Activated CD8-positive, alpha-beta T cell treated with anti-CD3 and anti-CD28 coated beads, Interleukin-2, amount 10 ng/mL, durations not matched to agents 7 days and 5 days (primary cell): ENCODE results near the gene TMEM176B. TPM values are rescaled to one million over a fixed set of nuclear protein-coding genes. Genes with fewer than 3 reads are reported as not detected.
A peak's percentile ranks its signal among the peaks of the same experiment; 100 is the strongest.
"Not testable (repeated sequence)": the region's sequence is repeated elsewhere in the genome, so short reads cannot be mapped to it uniquely, and the experiment has no call there.

Experiments
- ATAC-seq: fragments of 150-1000 bp; cut with Tn5 transposase; one replicate; pipeline ENCODE4 v1.10.0; 2021; ENCODE audit warnings: moderate library complexity
- CTCF ChIA-PET: fragments of 350-600 bp; sonication (Branson Sonifier 250); formaldehyde crosslinking; loops from one replicate; lab custom pipeline; 2021; ENCODE audit warnings: antibody characterized with exemption; lab: Charles Lee
- POLR2A ChIA-PET: fragments of 350-600 bp; sonication (Branson Sonifier 250); formaldehyde crosslinking; loops from one replicate; lab custom pipeline; 2021; ENCODE audit warnings: antibody characterized with exemption; lab: Charles Lee
- DNase-seq: peaks from one replicate; pipeline ENCODE4 v3.0.0-alpha.2; 2020
- H3K27ac Mint-ChIP-seq: one replicate; pipeline ENCODE4 v1.8.0; 2021; ENCODE audit warnings: mild to moderate bottlenecking, mixed read lengths
- H3K27me3 Mint-ChIP-seq: one replicate; pipeline ENCODE4 v1.8.0; 2021; ENCODE audit warnings: low read depth, mixed read lengths
- H3K36me3 Mint-ChIP-seq: one replicate; pipeline ENCODE4 v1.8.0; 2021; ENCODE audit warnings: low read depth, mixed read lengths
- H3K4me1 Mint-ChIP-seq: one replicate; pipeline ENCODE4 v1.8.0; 2021; ENCODE audit warnings: low read depth, mixed read lengths
- H3K4me3 Mint-ChIP-seq: one replicate; pipeline ENCODE4 v1.8.0; 2021; ENCODE audit warnings: mild to moderate bottlenecking, mixed read lengths
- H3K9me3 Mint-ChIP-seq: one replicate; pipeline ENCODE4 v1.8.0; 2022; ENCODE audit warnings: mixed read lengths; ENCODE audit not compliant: insufficient read depth
- total RNA-seq, 2 experiments: library from RNA; stranded (reverse); gene quantifications; one replicate each; pipeline ENCODE4 v1.2.3, GENCODE V29; 2021

TMEM176B gene
- total RNA-seq, 2 experiments from 2014 or later: not detected

- Mint-ChIP-seq H3K4me1 (no peaks in the 10 kb centered on the region), H3K36me3 (no peaks in the 10 kb centered on the region), H3K27ac (no peak overlapping the region), H3K9me3 (no peaks in the 10 kb centered on the region), H3K27me3 (peaks cover 32% of the 10 kb centered on the region), H3K4me3 (no peak overlapping the region)
- POLR2A ChIA-PET: no interaction called here
- no peak for DNase-seq
- CTCF ChIA-PET: no interaction called here
- ATAC-seq: no peak
Observed at GRCh38 chr7:150784120-150784736, 15.9 kb downstream of the TMEM176B start.

GRCh38 chr7:150781961-150782360 lies 18.2 kb downstream of the TMEM176B start:
- Mint-ChIP-seq H3K4me3 (no peak overlapping the region), H3K36me3 (no peaks in the 10 kb centered on the region), H3K27me3 (peaks cover 35% of the 10 kb centered on the region), H3K27ac (no peak overlapping the region), H3K4me1 (peaks cover 4% of the 10 kb centered on the region), H3K9me3 (no peaks in the 10 kb centered on the region)
- ChIA-PET POLR2A (no interaction called here), CTCF (no interaction called here)
- no peak for DNase-seq
- ATAC-seq: no peak

GRCh38 chr7:150781103-150781502 lies 19.1 kb downstream of the TMEM176B start:
- Mint-ChIP-seq H3K4me3 (no peak overlapping the region), H3K27ac (no peak overlapping the region), H3K27me3 (peaks cover 34% of the 10 kb centered on the region), H3K36me3 (no peaks in the 10 kb centered on the region), H3K9me3 (no peaks in the 10 kb centered on the region), H3K4me1 (peaks cover 4% of the 10 kb centered on the region)
- ATAC-seq: no peak
- ChIA-PET POLR2A (interaction anchor here (0.6 kb wide), 1 partner anchor 1839 kb away, joined by 3 read pairs; no protein-coding TSS in a partner anchor), CTCF (interaction anchor here (1.2 kb wide), 1 partner anchor 117 kb away, joined by 4 read pairs; no protein-coding TSS in a partner anchor)
- no peak for DNase-seq

DNA sequence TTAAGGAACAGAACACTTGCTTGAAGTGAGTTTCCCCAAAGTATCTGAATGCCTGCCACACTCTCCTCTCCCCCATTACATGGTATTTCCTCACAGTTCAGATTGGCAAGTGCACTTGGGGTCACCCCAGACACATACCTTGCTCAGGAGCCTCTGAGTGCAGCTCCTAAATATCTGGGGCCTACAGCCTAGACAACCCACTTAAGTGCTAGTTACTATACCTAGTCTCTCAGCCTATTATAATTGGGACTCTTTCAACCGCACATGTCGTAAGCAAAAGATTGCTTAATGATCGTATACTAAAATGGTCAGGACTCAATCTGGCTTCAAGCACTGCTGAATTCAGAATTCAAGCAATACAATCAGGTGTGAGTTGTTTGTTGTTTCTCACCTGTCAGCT lies 19.9 kb downstream of the TMEM176B start:
- peaks cover 4% of the 10 kb centered on the region for H3K4me1 Mint-ChIP-seq
- peaks cover 31% of the 10 kb centered on the region for H3K27me3 Mint-ChIP-seq
- H3K9me3 Mint-ChIP-seq: no peaks in the 10 kb centered on the region
- no peak overlapping the region for H3K4me3 Mint-ChIP-seq
- no peak for ATAC-seq
- DNase-seq: no peak
- ChIA-PET CTCF (interaction anchor here (1.0 to 1.2 kb wide), 2 partner anchors 118 to 182 kb away, joined by 3 to 4 read pairs; no protein-coding TSS in a partner anchor), POLR2A (no interaction called here)
- no peaks in the 10 kb centered on the region for H3K36me3 Mint-ChIP-seq
- H3K27ac Mint-ChIP-seq: no peak overlapping the region

DNA sequence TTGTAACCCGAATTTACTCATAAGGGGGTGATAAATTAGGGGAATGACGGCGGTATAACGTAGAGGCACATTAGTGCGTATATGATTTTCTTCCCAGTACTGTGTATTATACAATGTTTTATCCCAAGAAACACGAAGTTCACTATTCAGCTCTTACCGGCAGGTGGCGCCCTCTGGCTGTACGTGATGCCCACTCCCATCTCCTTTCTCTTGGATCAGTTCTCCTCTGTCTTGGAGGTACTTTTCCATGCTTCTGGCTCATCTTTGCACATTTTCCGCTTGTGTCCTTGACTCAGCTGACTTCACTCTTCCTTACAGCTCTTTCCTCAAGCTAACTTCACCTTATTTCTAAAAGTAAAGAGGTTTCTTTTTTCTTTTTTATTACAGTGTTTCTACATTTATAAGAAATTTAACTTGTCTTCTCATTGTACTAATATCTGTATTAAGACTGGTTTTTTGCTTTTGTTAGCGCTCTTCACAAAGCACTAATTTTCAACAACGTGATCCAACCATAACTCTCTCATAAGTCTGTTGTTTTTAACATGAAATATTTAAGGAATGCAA lies 21.3 kb downstream of the TMEM176B start:
- POLR2A ChIA-PET: no interaction called here
- peak; percentile 76 for DNase-seq

GRCh38 chr7:150778014-150778737 lies 22.0 kb downstream of the TMEM176B start:
- H3K9me3 Mint-ChIP-seq: peaks cover 5% of the 10 kb centered on the region
- H3K4me1 Mint-ChIP-seq: peaks cover 4% of the 10 kb centered on the region
- H3K27ac Mint-ChIP-seq: no peak overlapping the region
- POLR2A ChIA-PET: no interaction called here
- H3K36me3 Mint-ChIP-seq: no peaks in the 10 kb centered on the region
- H3K27me3 Mint-ChIP-seq: peaks cover 24% of the 10 kb centered on the region
- CTCF ChIA-PET: interaction anchor here (0.6 to 1.2 kb wide), 22 partner anchors 8 to 433 kb away, joined by 3 to 14 read pairs (median 4); no protein-coding TSS in a partner anchor
- H3K4me3 Mint-ChIP-seq: no peak overlapping the region
- no peak for DNase-seq
- ATAC-seq: no peak

More for the DNA sequence above, 21.3 kb downstream of the TMEM176B start:
- ATAC-seq: peak; percentile 57
- Mint-ChIP-seq H3K36me3 (no peaks in the 10 kb centered on the region), H3K4me1 (peaks cover 4% of the 10 kb centered on the region), H3K27me3 (peaks cover 28% of the 10 kb centered on the region), H3K27ac (no peak overlapping the region), H3K4me3 (no peak overlapping the region), H3K9me3 (peaks cover 4% of the 10 kb centered on the region)
- CTCF ChIA-PET: interaction anchor here (0.6 to 1.2 kb wide), 23 partner anchors 8 to 465 kb away, joined by 3 to 14 read pairs (median 3); no protein-coding TSS in a partner anchor

- not testable (repeated sequence) for ATAC-seq
Observed at GRCh38 chr7:150774131-150774530, 26.0 kb downstream of the TMEM176B start.

DNA sequence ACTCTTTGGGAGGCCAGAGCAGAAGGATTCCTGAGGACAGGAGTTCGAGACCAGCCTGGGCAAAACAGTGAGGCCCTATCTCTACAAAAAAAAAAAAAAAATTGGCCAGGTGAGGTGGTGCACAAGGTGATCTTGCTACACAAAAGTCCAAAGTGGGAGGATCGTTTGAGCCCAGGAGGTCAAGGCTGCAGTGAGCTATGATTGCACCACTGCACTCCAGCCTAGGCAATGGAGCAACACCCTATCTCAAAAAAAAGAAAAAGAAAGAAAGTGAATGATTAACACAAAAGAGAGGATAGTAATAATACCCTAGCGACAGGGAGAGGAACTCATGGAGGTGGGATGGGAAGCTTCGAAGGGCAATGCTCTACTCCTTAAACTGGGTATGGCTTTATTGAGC lies 30.4 kb downstream of the TMEM176B start:
- Mint-ChIP-seq H3K36me3 (no peaks in the 10 kb centered on the region), H3K27ac (no peak overlapping the region)
- CTCF ChIA-PET: interaction anchor here (1.0 to 1.6 kb wide), 2 partner anchors 9 to 321 kb away, joined by 3 to 9 read pairs; no protein-coding TSS in a partner anchor

More at GRCh38 chr7:150774131-150774530, 26.0 kb downstream of the TMEM176B start:
- H3K4me1 Mint-ChIP-seq, POLR2A ChIA-PET, H3K36me3 Mint-ChIP-seq, CTCF ChIA-PET, DNase-seq, H3K27ac Mint-ChIP-seq, H3K4me3 Mint-ChIP-seq: not testable (repeated sequence)
- Mint-ChIP-seq H3K27me3 (peaks cover 17% of the 10 kb centered on the region), H3K9me3 (peaks cover 13% of the 10 kb centered on the region)

GRCh38 chr7:150766334-150766709 lies 33.8 kb downstream of the TMEM176B start:
- no peak for ATAC-seq
- POLR2A ChIA-PET: interaction anchor here (1.0 kb wide), 1 partner anchor 11 kb away, joined by 4 read pairs; no protein-coding TSS in a partner anchor
- H3K27ac Mint-ChIP-seq: no peak overlapping the region

More for the DNA sequence above, 30.4 kb downstream of the TMEM176B start:
- POLR2A ChIA-PET: no interaction called here
- DNase-seq (no peak), ATAC-seq (no peak)
- H3K27me3 Mint-ChIP-seq: peaks cover 7% of the 10 kb centered on the region
- no peak overlapping the region for H3K4me3 Mint-ChIP-seq
- no peaks in the 10 kb centered on the region for H3K4me1 Mint-ChIP-seq
- H3K9me3 Mint-ChIP-seq: peaks cover 13% of the 10 kb centered on the region

DNA sequence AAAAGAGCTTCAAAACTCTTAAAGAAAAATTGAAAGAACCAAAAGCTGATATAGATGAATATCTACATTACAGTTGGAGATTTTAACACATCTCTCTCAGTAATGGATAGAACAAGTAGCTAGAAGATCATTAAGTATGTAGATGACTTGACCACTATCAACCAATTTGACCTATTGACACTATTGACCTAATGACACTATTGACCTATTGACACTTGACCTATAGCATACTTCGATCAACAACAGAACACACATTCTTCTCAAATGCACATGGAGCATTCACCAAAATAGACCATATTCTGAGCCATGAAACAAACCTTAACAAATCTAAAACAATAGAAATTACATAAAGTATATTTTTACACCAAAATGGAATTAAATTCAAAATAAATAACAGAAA lies 40.7 kb downstream of the TMEM176B start:
- ChIA-PET CTCF (interaction anchor here (0.8 to 1.9 kb wide), 4 partner anchors 22 to 310 kb away, joined by 3 to 9 read pairs (median 4); partner anchors contain the start of gene GIMAP5), POLR2A (no interaction called here)
- no peak for DNase-seq
- Mint-ChIP-seq H3K27ac (no peak overlapping the region), H3K4me1 (peaks cover 27% of the 10 kb centered on the region), H3K27me3 (no peaks in the 10 kb centered on the region), H3K4me3 (no peak overlapping the region), H3K9me3 (peaks cover 12% of the 10 kb centered on the region), H3K36me3 (peaks cover 5% of the 10 kb centered on the region)
- ATAC-seq: no peak

More at GRCh38 chr7:150766334-150766709, 33.8 kb downstream of the TMEM176B start:
- Mint-ChIP-seq H3K9me3 (peaks cover 10% of the 10 kb centered on the region), H3K27me3 (peaks cover 2% of the 10 kb centered on the region), H3K4me3 (no peak overlapping the region), H3K36me3 (peaks cover 3% of the 10 kb centered on the region), H3K4me1 (no peaks in the 10 kb centered on the region)
- CTCF ChIA-PET: interaction anchor here (1.0 kb wide), 1 partner anchor 12 kb away, joined by 3 read pairs; no protein-coding TSS in a partner anchor
- no peak for DNase-seq

GRCh38 chr7:150756858-150757257 lies 43.3 kb downstream of the TMEM176B start:
- ATAC-seq: no peak
- Mint-ChIP-seq H3K4me3 (peak overlapping the region; percentile 67), H3K36me3 (peaks cover 5% of the 10 kb centered on the region), H3K4me1 (peaks cover 49% of the 10 kb centered on the region), H3K27me3 (no peaks in the 10 kb centered on the region), H3K9me3 (peaks cover 8% of the 10 kb centered on the region), H3K27ac (peak overlapping the region; percentile 90)
- ChIA-PET POLR2A (interaction anchor here (2.3 to 2.6 kb wide), 3 partner anchors 189 to 308 kb away, joined by 13 to 38 read pairs (median 16); partner anchors contain the start of genes GIMAP4 and GIMAP8), CTCF (interaction anchor here (0.6 to 5.0 kb wide), 18 partner anchors 11 to 401 kb away, joined by 3 to 85 read pairs (median 4); partner anchors contain the start of genes GIMAP2, GIMAP7 and GIMAP8)
- no peak for DNase-seq
